Activated B cell treated with CpG ODN at 0.5 μM for 24 hours (primary cell): Measurements from ENCODE around the gene MFAP3L. TPM values are rescaled to one million over a fixed set of nuclear protein-coding genes. Genes with fewer than 3 reads are reported as not detected.

ENCODE experiments used
- ATAC-seq: fragments of 200-7000 bp; cut with Tn5 transposase; one replicate; pipeline ENCODE4 v1.10.0; 2021; ENCODE audit warnings: low read depth, mild to moderate bottlenecking, moderate library complexity
- CTCF ChIA-PET: fragments of 350-600 bp; sonication (Branson Sonifier 250); formaldehyde crosslinking; loops from one replicate; lab custom pipeline; 2021; ENCODE audit warnings: antibody characterized with exemption; lab: Charles Lee
- POLR2A ChIA-PET: fragments of 350-600 bp; sonication (Branson Sonifier 250); formaldehyde crosslinking; loops from one replicate; lab custom pipeline; 2021; ENCODE audit warnings: antibody characterized with exemption; lab: Charles Lee
- DNase-seq: peaks from one replicate; pipeline ENCODE4 v3.0.0; 2022
- H3K27ac Mint-ChIP-seq: one replicate; pipeline ENCODE4 v1.8.0; 2020; ENCODE audit warnings: mixed read lengths
- H3K27me3 Mint-ChIP-seq: one replicate; pipeline ENCODE4 v1.8.0; 2021; ENCODE audit warnings: mixed read lengths
- H3K36me3 Mint-ChIP-seq: one replicate; pipeline ENCODE4 v1.8.0; 2021; ENCODE audit warnings: low read depth, mixed read lengths
- H3K4me1 Mint-ChIP-seq: one replicate; pipeline ENCODE4 v1.8.0; 2021; ENCODE audit warnings: mixed read lengths
- H3K4me3 Mint-ChIP-seq: one replicate; pipeline ENCODE4 v1.8.0; 2020; ENCODE audit warnings: mild to moderate bottlenecking, mixed read lengths
- H3K9me3 Mint-ChIP-seq: one replicate; pipeline ENCODE4 v1.8.0; 2020; ENCODE audit warnings: mixed read lengths
- intact Hi-C: fragments of 100-400 bp; cut with micrococcal nuclease; formaldehyde crosslinking; loops from one replicate; pipeline ENCODE4 v1.15.1; 2024
- total RNA-seq: library from RNA; stranded (reverse); gene quantifications from 2 replicates; pipeline ENCODE4 v1.2.3, GENCODE V29; 2022
- TF ChIP-seq, protein P1 (sequence below): fragments of 200-600 bp; IDR thresholded peaks from one replicate; pipeline ENCODE4 v1.8.0; 2022; ENCODE audit warnings: antibody characterized with exemption, mild to moderate bottlenecking

MFAP3L gene
- total RNA-seq, 1 donor from 2014 or later, result 1.0 TPM

DNA sequence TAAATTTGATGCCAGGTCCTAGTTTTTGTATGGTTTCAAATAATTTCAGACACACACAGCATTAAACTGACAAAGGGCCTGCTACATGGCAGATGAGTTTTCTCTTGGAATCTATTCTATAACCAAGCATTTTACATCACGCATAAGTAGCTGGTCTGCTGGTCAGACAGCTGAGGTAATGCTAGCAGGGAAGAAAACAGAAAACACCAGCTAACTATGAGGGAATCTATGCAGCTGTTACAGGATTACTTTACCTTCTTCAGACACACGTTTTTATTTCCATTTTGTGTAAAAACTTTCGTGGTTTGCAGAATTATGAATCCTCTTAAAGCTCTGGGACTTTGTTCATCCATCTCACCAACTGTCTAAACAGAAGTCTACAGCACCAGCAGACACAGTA is 42.0 kb downstream of the MFAP3L start:
- H3K27me3 Mint-ChIP-seq, result peaks cover 2% of the 10 kb centered on the region
- H3K9me3 Mint-ChIP-seq, result no peaks in the 10 kb centered on the region
- CTCF ChIA-PET, result no interaction called here
- POLR2A ChIA-PET, result no interaction called here
- no peaks in the 10 kb centered on the region for H3K36me3 Mint-ChIP-seq
- no peaks in the 10 kb centered on the region for H3K4me1 Mint-ChIP-seq
- H3K27ac Mint-ChIP-seq, result no peak overlapping the region
- DNase-seq (no peak), ATAC-seq (no peak)
- intact Hi-C loops, result no loop called here
- no peak overlapping the region for H3K4me3 Mint-ChIP-seq
- TF ChIP-seq, protein P1, sequence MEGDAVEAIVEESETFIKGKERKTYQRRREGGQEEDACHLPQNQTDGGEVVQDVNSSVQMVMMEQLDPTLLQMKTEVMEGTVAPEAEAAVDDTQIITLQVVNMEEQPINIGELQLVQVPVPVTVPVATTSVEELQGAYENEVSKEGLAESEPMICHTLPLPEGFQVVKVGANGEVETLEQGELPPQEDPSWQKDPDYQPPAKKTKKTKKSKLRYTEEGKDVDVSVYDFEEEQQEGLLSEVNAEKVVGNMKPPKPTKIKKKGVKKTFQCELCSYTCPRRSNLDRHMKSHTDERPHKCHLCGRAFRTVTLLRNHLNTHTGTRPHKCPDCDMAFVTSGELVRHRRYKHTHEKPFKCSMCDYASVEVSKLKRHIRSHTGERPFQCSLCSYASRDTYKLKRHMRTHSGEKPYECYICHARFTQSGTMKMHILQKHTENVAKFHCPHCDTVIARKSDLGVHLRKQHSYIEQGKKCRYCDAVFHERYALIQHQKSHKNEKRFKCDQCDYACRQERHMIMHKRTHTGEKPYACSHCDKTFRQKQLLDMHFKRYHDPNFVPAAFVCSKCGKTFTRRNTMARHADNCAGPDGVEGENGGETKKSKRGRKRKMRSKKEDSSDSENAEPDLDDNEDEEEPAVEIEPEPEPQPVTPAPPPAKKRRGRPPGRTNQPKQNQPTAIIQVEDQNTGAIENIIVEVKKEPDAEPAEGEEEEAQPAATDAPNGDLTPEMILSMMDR, result no peak

DNA sequence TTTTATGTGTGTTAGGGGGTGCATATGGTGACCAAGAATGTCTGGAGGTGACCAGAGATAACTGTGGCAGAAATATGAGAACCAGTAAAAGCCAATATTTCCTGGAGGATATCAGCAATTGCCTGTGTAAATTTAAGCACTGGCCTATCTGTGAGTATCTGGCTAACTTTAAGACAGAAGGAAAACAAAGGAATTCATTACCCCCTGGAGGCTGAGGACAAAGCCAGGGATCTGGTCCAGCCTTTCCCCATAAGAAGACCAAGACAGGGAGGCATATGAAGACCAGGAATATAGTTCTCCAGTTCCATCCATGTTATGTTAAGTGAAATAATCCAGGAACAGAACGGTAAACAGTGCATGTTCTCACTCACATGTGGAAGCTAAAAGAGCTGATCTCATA is 49.2 kb downstream of the MFAP3L start:
- Mint-ChIP-seq H3K9me3 (no peaks in the 10 kb centered on the region), H3K27ac (no peak overlapping the region), H3K4me1 (no peaks in the 10 kb centered on the region), H3K4me3 (no peak overlapping the region), H3K36me3 (no peaks in the 10 kb centered on the region), H3K27me3 (peaks cover 8% of the 10 kb centered on the region)
- DNase-seq (no peak), ATAC-seq (no peak)
- ChIA-PET CTCF (no interaction called here), POLR2A (no interaction called here)
- intact Hi-C loops, result no loop called here
- TF ChIP-seq, protein P1, result no peak

DNA sequence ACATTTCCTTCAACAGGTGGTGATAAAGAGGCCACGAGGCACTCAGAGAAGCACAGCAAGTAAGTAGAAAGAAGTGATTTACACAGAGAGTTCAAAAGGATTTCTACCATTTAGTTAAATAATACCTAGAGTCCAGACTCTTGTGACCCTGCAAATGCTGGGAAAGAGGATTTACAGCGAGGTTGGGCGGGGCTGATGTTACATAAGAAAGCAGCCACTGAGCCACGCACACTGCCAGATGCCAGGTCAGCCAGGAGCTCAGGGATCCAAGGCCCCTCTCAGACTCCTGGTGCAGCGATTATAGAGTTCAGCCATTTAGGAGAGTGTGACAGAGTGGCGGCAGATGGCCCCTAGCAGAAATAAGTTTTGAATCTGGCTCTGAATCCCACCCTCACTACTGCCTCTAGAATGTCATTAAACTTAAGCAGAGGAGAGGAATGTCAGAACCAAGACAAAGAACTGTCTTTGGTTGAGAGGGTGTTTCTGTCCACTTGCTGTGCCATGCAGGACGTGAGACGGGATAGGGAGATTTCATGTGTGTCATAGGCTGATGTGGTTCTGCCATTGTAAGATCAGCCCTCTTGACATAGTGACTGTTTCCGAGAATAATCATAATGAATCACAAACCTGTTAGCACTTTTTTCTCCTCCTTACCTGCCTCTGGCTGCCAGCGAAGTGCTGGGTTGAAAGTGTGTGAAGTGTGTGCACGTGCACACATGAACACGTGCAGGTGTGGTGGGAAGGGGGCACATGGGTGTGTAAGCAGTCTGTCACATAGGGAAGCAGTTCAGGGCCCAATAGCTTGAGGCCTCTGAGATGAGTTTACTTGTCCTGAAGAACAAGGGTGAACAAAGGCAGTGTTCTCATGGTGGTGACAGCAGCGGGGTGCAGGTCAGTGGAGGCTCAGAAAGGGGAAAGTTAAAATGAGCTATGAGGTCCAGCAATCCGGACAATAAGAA is 50.1 kb downstream of the MFAP3L start:
- no peak for ATAC-seq
- Mint-ChIP-seq H3K27me3 (peaks cover 8% of the 10 kb centered on the region), H3K27ac (no peak overlapping the region), H3K9me3 (no peaks in the 10 kb centered on the region), H3K4me1 (no peaks in the 10 kb centered on the region), H3K4me3 (no peak overlapping the region), H3K36me3 (no peaks in the 10 kb centered on the region)
- no peak for DNase-seq
- TF ChIP-seq, protein P1, result no peak
- CTCF ChIA-PET, result no interaction called here
- intact Hi-C loops, result no loop called here
- POLR2A ChIA-PET, result no interaction called here

DNA sequence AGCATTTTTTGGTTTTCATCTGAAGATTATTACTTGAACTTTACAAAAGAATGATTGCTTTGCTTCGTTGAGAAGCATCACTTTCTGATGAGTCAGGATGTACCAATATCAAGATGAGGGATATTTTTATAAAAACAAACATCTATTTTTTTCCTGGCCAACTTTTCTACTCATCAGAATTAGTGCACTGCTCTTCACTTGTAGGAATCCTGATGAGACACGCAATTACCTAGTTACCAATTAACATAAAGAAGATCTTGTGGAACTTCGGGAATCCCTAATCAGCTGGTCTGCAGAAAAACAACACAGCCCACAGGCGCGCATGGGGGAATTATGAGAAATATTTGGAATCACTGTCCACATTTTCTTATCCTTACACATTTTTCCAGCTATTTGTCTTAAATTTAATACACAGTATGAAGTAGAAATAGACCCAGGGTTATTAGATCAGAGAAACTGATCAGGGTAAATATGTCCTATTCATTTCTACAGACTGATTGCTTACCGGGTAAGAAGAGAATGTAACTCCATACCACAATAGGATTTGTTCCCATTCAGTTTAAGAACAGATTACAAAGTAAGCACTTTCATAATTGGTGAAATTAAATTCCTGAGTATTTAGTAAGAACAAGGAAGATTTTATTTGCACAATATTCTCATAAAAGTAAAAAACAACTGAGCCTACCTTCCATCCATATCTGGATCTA is 50.9 kb downstream of the MFAP3L start:
- POLR2A ChIA-PET, result no interaction called here
- intact Hi-C loops, result no loop called here
- CTCF ChIA-PET, result no interaction called here
- TF ChIP-seq, protein P1, result no peak
- H3K36me3 Mint-ChIP-seq, result no peaks in the 10 kb centered on the region
- H3K27me3 Mint-ChIP-seq, result peaks cover 8% of the 10 kb centered on the region
- H3K4me3 Mint-ChIP-seq, result no peak overlapping the region
- H3K4me1 Mint-ChIP-seq, result no peaks in the 10 kb centered on the region
- no peaks in the 10 kb centered on the region for H3K9me3 Mint-ChIP-seq
- no peak for ATAC-seq
- no peak overlapping the region for H3K27ac Mint-ChIP-seq
- DNase-seq, result no peak

DNA sequence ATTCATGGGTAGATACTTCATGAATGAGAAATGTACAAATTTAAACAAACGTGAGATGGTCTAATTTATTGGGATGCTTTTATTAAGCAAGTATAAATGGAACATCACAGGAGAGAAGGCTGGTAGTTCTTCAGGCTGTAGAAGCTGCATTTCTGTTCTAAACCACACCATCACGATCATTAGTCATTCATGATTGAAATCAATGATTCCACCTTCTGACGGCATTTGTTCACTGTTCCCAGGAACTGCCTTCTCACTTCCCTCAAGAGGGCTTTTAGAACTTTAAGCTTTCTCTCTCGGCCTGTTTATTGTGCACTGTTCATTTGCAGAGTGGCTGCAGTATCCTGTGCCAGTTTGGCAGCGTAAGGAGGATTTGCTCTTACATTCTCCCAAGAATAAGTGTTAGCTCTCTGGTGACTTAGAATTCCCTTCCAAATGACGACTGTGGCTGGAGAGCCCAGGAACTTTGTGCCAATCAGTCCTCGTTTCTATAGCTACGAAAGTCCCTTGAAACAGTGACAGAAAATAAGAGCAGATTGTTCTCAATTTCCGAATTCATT is 54.7 kb downstream of the MFAP3L start:
- POLR2A ChIA-PET, result no interaction called here
- H3K27me3 Mint-ChIP-seq, result peaks cover 8% of the 10 kb centered on the region
- no peak overlapping the region for H3K4me3 Mint-ChIP-seq
- no peaks in the 10 kb centered on the region for H3K36me3 Mint-ChIP-seq
- peaks cover 2% of the 10 kb centered on the region for H3K9me3 Mint-ChIP-seq
- ATAC-seq, result no peak
- H3K4me1 Mint-ChIP-seq, result no peaks in the 10 kb centered on the region
- intact Hi-C loops, result no loop called here
- no peak overlapping the region for H3K27ac Mint-ChIP-seq
- TF ChIP-seq, protein P1, result no peak
- CTCF ChIA-PET, result no interaction called here
- no peak for DNase-seq
